ENCODE results near the gene ERMARD.

The ERMARD gene

GRCh38 chr6:169827290-169827717, 75.9 kb downstream of the ERMARD start:
- no peak for TF ChIP-seq CTCF (IDR thresholded peaks at IDR 0.05; ENCODE audit: insufficient read depth, low read depth, low read length, missing control alignments)
- no peak for DNase-seq (ENCODE audit: low read depth)
- H3K4me3 ChIP-seq (ENCODE audit: low read length) = no peak overlapping the region

- no peak for DNase-seq (ENCODE audit: low read depth)
- no peak overlapping the region for H3K4me3 ChIP-seq (ENCODE audit: low read length)
- TF ChIP-seq CTCF (IDR thresholded peaks at IDR 0.05; ENCODE audit: insufficient read depth, low read depth, low read length, missing control alignments) = no peak
These were observed 76.8 kb downstream of the ERMARD start for GRCh38 chr6:169828176-169828575.

GRCh38 chr6:169829786-169830185, 78.4 kb downstream of the ERMARD start:
- TF ChIP-seq CTCF (IDR thresholded peaks at IDR 0.05; ENCODE audit: insufficient read depth, low read depth, low read length, missing control alignments) = no peak
- peak; percentile 22 for DNase-seq (ENCODE audit: low read depth)
- no peak overlapping the region for H3K4me3 ChIP-seq (ENCODE audit: low read length)

- H3K4me3 ChIP-seq (ENCODE audit: low read length) = no peak overlapping the region
- DNase-seq (ENCODE audit: low read depth) = no peak
- TF ChIP-seq CTCF (IDR thresholded peaks at IDR 0.05; ENCODE audit: insufficient read depth, low read depth, low read length, missing control alignments) = no peak
These were observed 79.5 kb downstream of the ERMARD start for GRCh38 chr6:169830876-169831275.
